HEK293 (cell line): ENCODE measurements around the gene EFCAB14.

Experiments
- CTCF ChIA-PET: fragments of 350-600 bp; formaldehyde crosslinking; extraction: SDS; loops from one replicate; lab custom pipeline; 2021; ENCODE audit warnings: antibody characterized with exemption; lab: Yijun Ruan, JAX
- POLR2A ChIA-PET: fragments of 300-600 bp; formaldehyde crosslinking; extraction: SDS; loops from one replicate; lab custom pipeline; 2020; ENCODE audit warnings: antibody characterized with exemption, inconsistent platforms; lab: Yijun Ruan, JAX
- H3K27ac ChIP-seq: fragments of 200-500 bp; sonication (Bioruptor generic); 2 replicates; pipeline ENCODE4 v1.5.1; 2014; ENCODE audit warnings: low read depth, low read length, control low read depth, inconsistent platforms; ENCODE audit errors: extremely low read depth
- H3K36me3 ChIP-seq, 2 experiments: fragments of 200-500 bp in 1 of 2; sonication (Bioruptor generic) in 1 of 2; 1 replicate in 1 of 2; 2 replicates in 1 of 2; pipeline ENCODE4 v1.5.1; 2014 to 2017; ENCODE audit warnings: inconsistent platforms in 2 of 2, low read length in 2 of 2; ENCODE audit not compliant: control insufficient read depth in 2 of 2, insufficient read depth in 1 of 2
- H3K4me1 ChIP-seq: fragments of 200-500 bp; sonication (Bioruptor generic); 2 replicates; pipeline ENCODE4 v1.5.1; 2014; ENCODE audit warnings: mild to moderate bottlenecking, low read length, inconsistent platforms; ENCODE audit not compliant: control insufficient read depth, insufficient read depth
- H3K4me3 ChIP-seq: 2 replicates; pipeline ENCODE4 v1.5.1; 2011; ENCODE audit warnings: low read depth, mild to moderate bottlenecking, control low read depth, low read length, moderate library complexity
- H3K9me3 ChIP-seq: fragments of 200-500 bp; sonication (Bioruptor generic); 2 replicates; pipeline ENCODE4 v1.5.1; 2014; ENCODE audit warnings: low read depth, low read length, inconsistent platforms; ENCODE audit not compliant: control insufficient read depth, insufficient read depth
- BCL6B ChIP-seq: fragments of 450-650 bp; formaldehyde crosslinking; IDR thresholded peaks from 2 replicates; pipeline ENCODE4 v1.5.1; 2017; ENCODE audit warnings: missing biosample characterization, missing genetic modification characterization
- EGR2 ChIP-seq: fragments of 450-650 bp; formaldehyde crosslinking; IDR thresholded peaks from 2 replicates; pipeline ENCODE4 v1.5.1; 2016; ENCODE audit warnings: low read depth, missing biosample characterization, missing genetic modification characterization
- ELK4 ChIP-seq: IDR thresholded peaks from 2 replicates; pipeline ENCODE4 v1.6.1; 2011; ENCODE audit warnings: mild to moderate bottlenecking, low read depth, low read length, borderline replicate concordance
- FEZF1 ChIP-seq: fragments of 450-650 bp; formaldehyde crosslinking; IDR thresholded peaks from 2 replicates; pipeline ENCODE4 v1.5.1; 2016; ENCODE audit warnings: missing biosample characterization, missing genetic modification characterization
- INSM2 ChIP-seq: fragments of 450-650 bp; formaldehyde crosslinking; IDR thresholded peaks from 2 replicates; pipeline ENCODE4 v1.5.1; 2016; ENCODE audit warnings: missing biosample characterization, missing genetic modification characterization
- KLF9 ChIP-seq: fragments of 450-650 bp; formaldehyde crosslinking; IDR thresholded peaks from 2 replicates; pipeline ENCODE4 v1.5.1; 2016; ENCODE audit warnings: missing biosample characterization, missing genetic modification characterization, low read depth
- MYNN ChIP-seq: fragments of 450-650 bp; formaldehyde crosslinking; IDR thresholded peaks from 2 replicates; pipeline ENCODE4 v1.5.1; 2016; ENCODE audit warnings: missing biosample characterization, missing genetic modification characterization, borderline replicate concordance
- PRDM1 ChIP-seq: fragments of 450-650 bp; formaldehyde crosslinking; IDR thresholded peaks from 2 replicates; pipeline ENCODE4; 2016; ENCODE audit warnings: missing biosample characterization, missing genetic modification characterization
- PRDM6 ChIP-seq: fragments of 450-650 bp; formaldehyde crosslinking; IDR thresholded peaks from 2 replicates; pipeline ENCODE4 v1.5.1; 2017; ENCODE audit warnings: missing biosample characterization, missing genetic modification characterization
- SCRT1 ChIP-seq: fragments of 450-650 bp; formaldehyde crosslinking; IDR thresholded peaks from 2 replicates; pipeline ENCODE4 v1.5.1; 2016; ENCODE audit warnings: missing biosample characterization, missing genetic modification characterization, borderline replicate concordance
- SCRT2 ChIP-seq: fragments of 450-650 bp; formaldehyde crosslinking; IDR thresholded peaks from 2 replicates; pipeline ENCODE4 v1.5.1; 2016; ENCODE audit warnings: missing biosample characterization, missing genetic modification characterization
- SP7 ChIP-seq: fragments of 450-650 bp; formaldehyde crosslinking; IDR thresholded peaks from 2 replicates; pipeline ENCODE4 v1.5.1; 2016; ENCODE audit warnings: missing biosample characterization, missing genetic modification characterization
- TRIM28 ChIP-seq: IDR thresholded peaks from 2 replicates; pipeline ENCODE4 v1.6.1; 2011; ENCODE audit warnings: low read length, control low read depth, borderline replicate concordance
- ZNF10 ChIP-seq: fragments of 450-650 bp; formaldehyde crosslinking; IDR thresholded peaks from 2 replicates; pipeline ENCODE4 v1.5.1; 2017; ENCODE audit warnings: missing biosample characterization, missing genetic modification characterization
- ZNF133 ChIP-seq: fragments of 450-650 bp; formaldehyde crosslinking; IDR thresholded peaks from 2 replicates; pipeline ENCODE4 v1.5.1; 2016; ENCODE audit warnings: missing biosample characterization, missing genetic modification characterization
- ZNF157 ChIP-seq: fragments of 450-650 bp; formaldehyde crosslinking; IDR thresholded peaks from 2 replicates; pipeline ENCODE4 v1.5.1; 2016; ENCODE audit warnings: missing biosample characterization, missing genetic modification characterization
- ZNF239 ChIP-seq: fragments of 450-650 bp; formaldehyde crosslinking; IDR thresholded peaks from 2 replicates; pipeline ENCODE4 v1.5.1; 2016; ENCODE audit warnings: missing biosample characterization, missing genetic modification characterization
- ZNF24 ChIP-seq: fragments of 450-650 bp; formaldehyde crosslinking; IDR thresholded peaks from 2 replicates; pipeline ENCODE4 v1.5.1; 2016; ENCODE audit warnings: missing biosample characterization, missing genetic modification characterization
- ZNF433 ChIP-seq: fragments of 450-650 bp; formaldehyde crosslinking; IDR thresholded peaks from 2 replicates; pipeline ENCODE4 v1.5.1; 2016; ENCODE audit warnings: missing biosample characterization, missing genetic modification characterization, low read depth
- ZNF530 ChIP-seq: fragments of 450-650 bp; formaldehyde crosslinking; IDR thresholded peaks from 2 replicates; pipeline ENCODE4 v1.5.1; 2016; ENCODE audit warnings: low read depth, missing biosample characterization, missing genetic modification characterization
- ZNF610 ChIP-seq: fragments of 450-650 bp; formaldehyde crosslinking; IDR thresholded peaks from 2 replicates; pipeline ENCODE4 v1.5.1; 2016; ENCODE audit warnings: missing biosample characterization, missing genetic modification characterization, borderline replicate concordance
- ZNF623 ChIP-seq: fragments of 450-650 bp; formaldehyde crosslinking; IDR thresholded peaks from 2 replicates; pipeline ENCODE4 v1.5.1; 2016; ENCODE audit warnings: missing biosample characterization, missing genetic modification characterization
- ZNF624 ChIP-seq: fragments of 450-650 bp; formaldehyde crosslinking; IDR thresholded peaks from 2 replicates; pipeline ENCODE4 v1.5.1; 2017; ENCODE audit warnings: missing biosample characterization, missing genetic modification characterization
- ZNF664 ChIP-seq: fragments of 450-650 bp; formaldehyde crosslinking; IDR thresholded peaks from 2 replicates; pipeline ENCODE4 v1.5.1; 2016; ENCODE audit warnings: missing biosample characterization, missing genetic modification characterization
- TF ChIP-seq, protein P1 (sequence below): fragments of 450-650 bp; formaldehyde crosslinking; IDR thresholded peaks from 2 replicates; pipeline ENCODE4 v1.5.1; 2016; ENCODE audit warnings: missing biosample characterization, missing genetic modification characterization, borderline replicate concordance
- TF ChIP-seq, protein P2 (sequence below): fragments of 450-650 bp; formaldehyde crosslinking; IDR thresholded peaks from 2 replicates; pipeline ENCODE4 v1.5.1; 2016; ENCODE audit warnings: missing biosample characterization, missing genetic modification characterization

EFCAB14 gene

GRCh38 chr1:46690931-46691421 is 27.9 kb downstream of the EFCAB14 start (continued):
- peak; percentile 72 for TF ChIP-seq INSM2 (tag by site-specific recombination)
- no peak for TF ChIP-seq ZNF239 (tag by site-specific recombination)
- TF ChIP-seq ZNF623 (tag by site-specific recombination), result no peak
- no peak for TF ChIP-seq ELK4
- TF ChIP-seq ZNF664 (tag by site-specific recombination), result no peak
- no peak for TF ChIP-seq ZNF530 (tag by site-specific recombination)
- no peak for TF ChIP-seq ZNF624 (tag by site-specific recombination)
- TF ChIP-seq BCL6B (tag by site-specific recombination), result peak; percentile 79
- TF ChIP-seq ZNF133, result no peak

GRCh38 chr1:46689897-46690296 is 29.0 kb downstream of the EFCAB14 start:
- ChIA-PET POLR2A (no interaction called here), CTCF (no interaction called here)
- H3K9me3 ChIP-seq, result no peaks in the 10 kb centered on the region

GRCh38 chr1:46689356-46689755 is 29.6 kb downstream of the EFCAB14 start:
- no peak overlapping the region for H3K27ac ChIP-seq
- H3K36me3 ChIP-seq, result peaks cover 20 to 90% of the 10 kb centered on the region in 2 experiments; a peak in 2 of 3 replicates
- POLR2A ChIA-PET, result no interaction called here
- no peaks in the 10 kb centered on the region for H3K9me3 ChIP-seq
- CTCF ChIA-PET, result interaction anchor here (0.7 kb wide), 2 partner anchors 18 to 247 kb away, joined by 3 to 4 read pairs; no protein-coding TSS in a partner anchor
- no peak overlapping the region for H3K4me3 ChIP-seq
- H3K4me1 ChIP-seq, result no peaks in the 10 kb centered on the region
- TF ChIP-seq ZNF24 (tag by site-specific recombination) (no peak), EGR2 (tag by site-specific recombination) (no peak), SCRT1 (tag by site-specific recombination) (peak; percentile 80; the same call in 1 of the 2 replicates), SCRT2 (tag by site-specific recombination) (peak; percentile 77), ZNF10 (tag by site-specific recombination) (no peak), KLF9 (tag by site-specific recombination) (no peak), MYNN (tag by site-specific recombination) (no peak), ZNF157 (tag by site-specific recombination) (no peak), FEZF1 (tag by site-specific recombination) (peak; percentile 87)
- TF ChIP-seq, protein P1, sequence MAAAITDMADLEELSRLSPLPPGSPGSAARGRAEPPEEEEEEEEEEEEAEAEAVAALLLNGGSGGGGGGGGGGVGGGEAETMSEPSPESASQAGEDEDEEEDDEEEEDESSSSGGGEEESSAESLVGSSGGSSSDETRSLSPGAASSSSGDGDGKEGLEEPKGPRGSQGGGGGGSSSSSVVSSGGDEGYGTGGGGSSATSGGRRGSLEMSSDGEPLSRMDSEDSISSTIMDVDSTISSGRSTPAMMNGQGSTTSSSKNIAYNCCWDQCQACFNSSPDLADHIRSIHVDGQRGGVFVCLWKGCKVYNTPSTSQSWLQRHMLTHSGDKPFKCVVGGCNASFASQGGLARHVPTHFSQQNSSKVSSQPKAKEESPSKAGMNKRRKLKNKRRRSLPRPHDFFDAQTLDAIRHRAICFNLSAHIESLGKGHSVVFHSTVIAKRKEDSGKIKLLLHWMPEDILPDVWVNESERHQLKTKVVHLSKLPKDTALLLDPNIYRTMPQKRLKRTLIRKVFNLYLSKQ (tag by site-specific recombination), result no peak
- TF ChIP-seq, protein P2, sequence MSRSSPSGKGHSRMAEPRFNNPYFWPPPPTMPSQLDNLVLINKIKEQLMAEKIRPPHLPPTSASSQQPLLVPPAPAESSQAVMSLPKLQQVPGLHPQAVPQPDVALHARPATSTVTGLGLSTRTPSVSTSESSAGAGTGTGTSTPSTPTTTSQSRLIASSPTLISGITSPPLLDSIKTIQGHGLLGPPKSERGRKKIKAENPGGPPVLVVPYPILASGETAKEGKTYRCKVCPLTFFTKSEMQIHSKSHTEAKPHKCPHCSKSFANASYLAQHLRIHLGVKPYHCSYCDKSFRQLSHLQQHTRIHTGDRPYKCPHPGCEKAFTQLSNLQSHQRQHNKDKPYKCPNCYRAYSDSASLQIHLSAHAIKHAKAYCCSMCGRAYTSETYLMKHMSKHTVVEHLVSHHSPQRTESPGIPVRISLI, result no peak

More at GRCh38 chr1:46689897-46690296, 29.0 kb downstream of the EFCAB14 start:
- Histone ChIP-seq H3K4me1 (no peaks in the 10 kb centered on the region), H3K36me3 (peaks cover 20 to 86% of the 10 kb centered on the region in 2 experiments; a peak in 2 of 3 replicates), H3K27ac (no peak overlapping the region), H3K4me3 (no peak overlapping the region)
- TF ChIP-seq PRDM6, result peak; percentile 90
- peak; percentile 46; the same call in 1 of the 2 replicates for TF ChIP-seq PRDM1
- peak; percentile 42; the same call in 1 of the 2 replicates for TF ChIP-seq SP7 (tag by site-specific recombination)
- no peak for TF ChIP-seq ZNF610
- no peak for TF ChIP-seq ZNF433 (tag by site-specific recombination)
- no peak for TF ChIP-seq TRIM28
- peak; percentile 68 for TF ChIP-seq FEZF1 (tag by site-specific recombination)
